Fibroblast of lung (primary cell): ENCODE measurements around the gene TMEM214.

Source experiments
- CTCF ChIP-seq, 2 donors: IDR thresholded peaks in 1 of 2; conservative IDR thresholded peaks in 1 of 2; 1 replicate in 1 of 2; 2 replicates in 1 of 2; pipeline ENCODE4 v1.5.1; 2011 to 2012; ENCODE audit warnings: low read length in 2 of 2, control low read depth in 1 of 2, inconsistent platforms in 1 of 2, low read depth in 1 of 2, mild to moderate bottlenecking in 1 of 2
- EZH2 ChIP-seq: IDR thresholded peaks from 2 replicates; pipeline ENCODE4 v1.5.1; 2012; ENCODE audit warnings: low read length, control low read depth, mild to moderate bottlenecking; ENCODE audit errors: missing control alignments

- TF ChIP-seq CTCF (conservative IDR thresholded peaks at IDR 0.05 in 1 of 2, IDR thresholded peaks at IDR 0.05 in 1 of 2; ENCODE audit: low read depth in 1 of 2, low read length in 2 of 2): no peak
- TF ChIP-seq EZH2: no peak
Measured at GRCh38 chr2:27072920-27073319, 40.2 kb downstream of the TMEM214 start.
